Ascending aorta (tissue), 2 donors: Measurements from ENCODE around the gene ARMC2. TPM values are rescaled to one million over a fixed set of nuclear protein-coding genes. Genes with fewer than 3 reads are reported as not detected.

Experiments
- DNase-seq, 2 donors: peaks; one replicate each; pipeline ENCODE4 v3.0.0-alpha.2; 2019; ENCODE audit warnings: low spot score in 2 of 2
- H3K27ac ChIP-seq, 2 donors: fragments of 200-600 bp; sonication (generic); one replicate each; pipeline ENCODE4 v1.5.1; 2016 to 2017; ENCODE audit warnings: mild to moderate bottlenecking in 1 of 2
- H3K27me3 ChIP-seq: fragments of 200-600 bp; sonication (generic); one replicate; pipeline ENCODE4 v1.5.1; 2017
- H3K36me3 ChIP-seq, 2 donors: fragments of 200-600 bp; sonication (generic); one replicate each; pipeline ENCODE4 v1.5.1; 2016
- H3K4me1 ChIP-seq, 2 donors: fragments of 200-600 bp; sonication (generic); one replicate each; pipeline ENCODE4 v1.5.1; 2016 to 2017; ENCODE audit warnings: mild to moderate bottlenecking in 1 of 2
- H3K4me3 ChIP-seq, 2 donors: fragments of 200-600 bp; sonication (generic); one replicate each; pipeline ENCODE4 v1.5.1; 2016 to 2017; ENCODE audit warnings: mild to moderate bottlenecking in 1 of 2
- H3K9me3 ChIP-seq, 2 donors: fragments of 200-600 bp; sonication (generic); one replicate each; pipeline ENCODE4 v1.5.1; 2016
- intact Hi-C: fragments of 100-400 bp; cut with DNase I; formaldehyde crosslinking; loops from one replicate; pipeline ENCODE4 v1.15.1; 2023
- total RNA-seq: library from RNA; depleted of rRNA; stranded (reverse); fragments of >200 nt; gene quantifications from one replicate; pipeline ENCODE4 v1.1.0, GENCODE V29; 2016
- TF ChIP-seq, protein P1 (sequence below), 3 experiments: fragments of 200-600 bp in 2 of 3; fragments of 450-650 bp in 1 of 3; sonication (generic) in 2 of 3; IDR thresholded peaks; one replicate each; pipeline ENCODE4 v1.5.1; 2016 to 2019; ENCODE audit warnings: antibody characterized with exemption in 3 of 3, mild to moderate bottlenecking in 1 of 3, moderate library complexity in 1 of 3

The ARMC2 gene
- total RNA-seq, 1 donor from 2014 or later = 0.11 TPM

DNA sequence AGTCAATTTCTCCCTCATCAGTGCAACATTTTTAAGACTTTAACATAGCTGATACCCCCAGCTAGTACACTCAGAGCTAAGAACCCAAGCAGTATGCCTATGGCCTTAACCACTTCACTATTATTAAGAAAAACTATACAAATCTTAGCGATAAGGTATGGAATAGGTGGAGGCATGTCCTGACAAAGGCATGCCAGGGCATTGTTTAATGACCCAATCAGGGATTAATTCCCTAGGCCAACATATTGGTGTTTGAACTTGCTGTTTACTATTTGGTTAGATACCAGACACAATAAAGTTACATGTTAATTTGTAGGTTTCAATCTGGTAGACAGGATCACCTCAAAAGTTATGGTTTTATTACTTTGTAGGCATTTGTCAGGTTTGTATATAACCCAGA, 93.1 kb downstream of the ARMC2 start:
- no peaks in the 10 kb centered on the region for H3K36me3 ChIP-seq
- peaks cover 0 to 16% of the 10 kb centered on the region in 2 donors for H3K4me1 ChIP-seq
- no peaks in the 10 kb centered on the region for H3K27me3 ChIP-seq
- intact Hi-C loops = no loop called here
- no peak for DNase-seq
- TF ChIP-seq, protein P1, sequence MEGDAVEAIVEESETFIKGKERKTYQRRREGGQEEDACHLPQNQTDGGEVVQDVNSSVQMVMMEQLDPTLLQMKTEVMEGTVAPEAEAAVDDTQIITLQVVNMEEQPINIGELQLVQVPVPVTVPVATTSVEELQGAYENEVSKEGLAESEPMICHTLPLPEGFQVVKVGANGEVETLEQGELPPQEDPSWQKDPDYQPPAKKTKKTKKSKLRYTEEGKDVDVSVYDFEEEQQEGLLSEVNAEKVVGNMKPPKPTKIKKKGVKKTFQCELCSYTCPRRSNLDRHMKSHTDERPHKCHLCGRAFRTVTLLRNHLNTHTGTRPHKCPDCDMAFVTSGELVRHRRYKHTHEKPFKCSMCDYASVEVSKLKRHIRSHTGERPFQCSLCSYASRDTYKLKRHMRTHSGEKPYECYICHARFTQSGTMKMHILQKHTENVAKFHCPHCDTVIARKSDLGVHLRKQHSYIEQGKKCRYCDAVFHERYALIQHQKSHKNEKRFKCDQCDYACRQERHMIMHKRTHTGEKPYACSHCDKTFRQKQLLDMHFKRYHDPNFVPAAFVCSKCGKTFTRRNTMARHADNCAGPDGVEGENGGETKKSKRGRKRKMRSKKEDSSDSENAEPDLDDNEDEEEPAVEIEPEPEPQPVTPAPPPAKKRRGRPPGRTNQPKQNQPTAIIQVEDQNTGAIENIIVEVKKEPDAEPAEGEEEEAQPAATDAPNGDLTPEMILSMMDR (IDR thresholded peaks at IDR 0.05) = no peak
- no peak overlapping the region for H3K4me3 ChIP-seq
- H3K27ac ChIP-seq = no peak overlapping the region
- no peaks in the 10 kb centered on the region for H3K9me3 ChIP-seq

DNA sequence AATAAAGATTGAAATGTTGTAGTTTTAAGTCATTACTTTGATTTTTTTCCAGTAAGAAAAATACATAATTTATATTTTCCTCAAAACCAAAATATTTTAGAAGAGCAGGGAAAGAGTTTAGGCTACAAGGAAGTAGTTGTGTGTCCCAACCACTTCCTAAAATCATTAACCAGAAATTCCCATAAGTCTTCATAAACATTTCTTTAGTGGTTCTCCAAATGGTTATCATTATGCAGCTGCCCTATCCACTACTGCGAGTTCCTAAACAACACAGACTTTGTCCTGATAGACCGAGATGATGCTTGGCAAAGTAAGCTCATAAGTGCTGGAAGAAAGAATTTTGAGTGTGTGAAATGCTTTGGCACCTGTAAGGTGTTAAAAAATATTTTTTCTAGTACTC, 93.6 kb downstream of the ARMC2 start:
- no peak overlapping the region for H3K27ac ChIP-seq
- intact Hi-C loops = no loop called here
- no peaks in the 10 kb centered on the region for H3K9me3 ChIP-seq
- no peak for DNase-seq
- TF ChIP-seq, protein P1 (IDR thresholded peaks at IDR 0.05) = no peak
- no peaks in the 10 kb centered on the region for H3K27me3 ChIP-seq
- H3K36me3 ChIP-seq = no peaks in the 10 kb centered on the region
- peaks cover 0 to 22% of the 10 kb centered on the region in 2 donors for H3K4me1 ChIP-seq
- H3K4me3 ChIP-seq = no peak overlapping the region

DNA sequence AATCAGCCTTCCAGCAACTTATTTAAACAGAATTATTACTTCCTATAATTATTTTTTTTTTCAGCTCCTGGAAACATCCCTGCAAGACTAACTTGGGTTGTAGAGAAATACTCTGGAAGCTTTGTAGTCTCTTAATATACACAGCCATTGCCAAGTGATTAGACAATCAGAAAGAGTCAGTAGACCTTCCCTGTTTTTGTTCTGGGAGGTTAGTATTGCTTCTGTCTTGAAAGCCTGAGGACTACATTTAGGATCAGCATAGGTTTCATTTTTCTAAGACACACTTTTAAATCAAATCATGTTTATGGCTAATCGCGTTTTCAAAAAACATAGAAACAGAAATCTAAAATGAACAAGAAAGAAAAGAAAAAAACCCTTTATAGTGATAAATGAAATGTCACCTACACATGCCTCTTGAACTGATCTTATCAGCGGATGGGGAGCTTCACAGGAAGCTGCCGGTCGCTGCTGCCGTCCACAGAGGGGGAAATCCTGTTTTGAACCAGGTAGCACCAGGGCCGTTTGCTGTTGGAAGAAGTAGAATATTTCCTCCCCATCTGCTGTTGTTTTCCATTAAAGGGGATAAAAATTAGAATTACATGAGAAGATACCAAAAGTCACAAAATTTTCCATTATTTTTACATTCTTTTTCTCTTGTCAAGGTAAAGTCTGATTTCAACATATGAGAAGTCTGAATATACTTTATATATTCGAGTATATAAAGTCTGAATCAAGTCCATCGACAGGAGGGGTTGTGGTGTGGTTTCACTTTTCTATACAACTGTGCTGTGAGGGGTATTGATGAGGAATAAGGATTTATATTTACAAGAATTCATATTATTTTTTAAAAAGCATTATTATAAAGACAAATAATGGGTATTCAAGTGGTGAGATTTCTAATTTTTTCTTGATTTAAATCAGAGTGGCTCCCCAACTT, 94.6 kb downstream of the ARMC2 start:
- Histone ChIP-seq H3K27ac (peak overlapping the region in 1 of 2 donors; percentile 91), H3K27me3 (no peaks in the 10 kb centered on the region), H3K9me3 (no peaks in the 10 kb centered on the region), H3K4me1 (peaks cover 1 to 32% of the 10 kb centered on the region in 2 donors), H3K4me3 (no peak overlapping the region), H3K36me3 (no peaks in the 10 kb centered on the region)
- TF ChIP-seq, protein P1 (IDR thresholded peaks at IDR 0.05) = no peak
- intact Hi-C loops = no loop called here
- no peak for DNase-seq

DNA sequence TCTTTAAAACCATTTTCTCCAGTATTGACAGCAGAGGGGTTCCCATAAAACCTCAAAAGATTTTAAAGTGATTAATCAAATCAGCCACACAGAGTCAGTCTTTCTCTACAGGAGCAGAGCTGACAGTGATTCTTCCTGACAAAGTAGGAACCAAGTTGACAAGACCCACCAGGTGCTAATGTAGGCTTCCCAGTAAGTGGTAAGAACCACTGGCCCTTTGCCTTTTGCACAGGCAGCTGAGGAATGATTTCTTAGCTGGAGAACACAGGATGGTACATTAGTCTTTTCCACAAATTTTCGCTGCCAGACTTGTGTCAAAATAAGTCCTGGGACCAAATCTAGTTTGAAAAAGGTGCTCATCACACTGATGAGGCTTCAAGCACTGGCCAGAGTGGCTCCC, 95.8 kb downstream of the ARMC2 start:
- no peaks in the 10 kb centered on the region for H3K36me3 ChIP-seq
- no peak for DNase-seq
- TF ChIP-seq, protein P1 (IDR thresholded peaks at IDR 0.05) = no peak
- H3K27me3 ChIP-seq = no peaks in the 10 kb centered on the region
- peak overlapping the region; percentile 88 to 91 for H3K27ac ChIP-seq
- H3K4me1 ChIP-seq = peaks cover 8 to 44% of the 10 kb centered on the region in 2 donors
- intact Hi-C loops = no loop called here
- H3K4me3 ChIP-seq = no peak overlapping the region
- H3K9me3 ChIP-seq = no peaks in the 10 kb centered on the region

DNA sequence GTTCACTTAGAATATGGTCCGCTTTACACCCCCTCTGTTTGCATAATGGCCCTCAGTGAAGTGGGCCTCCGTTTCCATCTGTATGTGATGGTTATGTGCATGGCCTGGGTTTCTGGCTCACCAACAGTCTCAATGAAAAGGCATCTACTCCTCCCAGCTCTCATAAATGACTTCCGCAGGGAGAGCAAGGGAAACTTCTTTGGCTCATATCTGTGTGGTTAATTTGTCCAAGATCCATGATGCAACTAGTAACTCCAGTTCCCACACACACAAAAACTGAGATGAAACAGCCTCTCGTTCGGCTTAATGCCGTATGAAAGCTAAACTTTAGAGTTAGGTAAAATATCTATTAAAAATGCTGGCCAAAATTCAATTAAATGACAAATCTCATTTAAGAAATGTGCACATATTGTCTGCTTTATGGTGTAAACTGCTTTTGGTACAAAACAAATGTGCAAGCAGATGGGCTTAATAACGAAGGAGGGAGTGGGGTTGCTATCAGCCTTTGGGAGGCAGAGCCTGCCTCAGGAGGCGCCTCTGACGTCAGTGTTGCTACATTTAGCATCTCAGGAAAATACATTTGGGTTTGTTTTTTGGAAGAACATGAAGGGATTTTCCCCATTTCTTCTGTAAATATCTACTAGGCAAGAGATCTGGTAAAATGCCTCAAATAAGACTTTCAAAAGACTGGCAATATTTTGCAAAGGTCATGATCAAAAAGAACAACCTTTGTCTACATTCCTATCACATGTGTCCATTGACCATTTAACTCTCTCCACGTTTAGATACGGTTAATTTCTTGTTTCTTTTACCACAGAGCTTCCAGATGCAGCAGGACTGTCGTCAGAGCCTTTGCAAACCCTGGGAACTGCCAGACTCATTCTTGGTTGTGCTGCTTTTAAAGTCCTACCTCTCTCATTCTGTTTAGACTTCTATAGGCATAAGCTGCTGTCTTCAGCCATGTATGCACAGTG, 96.8 kb downstream of the ARMC2 start:
- Histone ChIP-seq H3K27ac (peak overlapping the region; percentile 88 to 91), H3K4me3 (peak overlapping the region; percentile 29 to 51), H3K4me1 (peaks cover 8 to 44% of the 10 kb centered on the region in 2 donors), H3K36me3 (no peaks in the 10 kb centered on the region), H3K27me3 (no peaks in the 10 kb centered on the region), H3K9me3 (no peaks in the 10 kb centered on the region)
- TF ChIP-seq, protein P1 (IDR thresholded peaks at IDR 0.05) = no peak
- DNase-seq = peak in 1 of 2 donors; percentile 80
- intact Hi-C loops = loop anchor here (5.0 kb wide), 2 partner anchors 48 to 98 kb away; partner anchors contain the start of gene ARMC2
